GM21515 (cell line): ENCODE results near the gene PRSS36.
"Not testable (repeated sequence)": the region's sequence is repeated elsewhere in the genome, so short reads cannot be mapped to it uniquely, and the experiment has no call there.

Experiments used
- ATAC-seq: cut with Tn5 transposase; IDR thresholded peaks from one replicate; pipeline ENCODE4 v1.9.1; 2021; ENCODE audit not compliant: unreplicated experiment

The PRSS36 gene

DNA sequence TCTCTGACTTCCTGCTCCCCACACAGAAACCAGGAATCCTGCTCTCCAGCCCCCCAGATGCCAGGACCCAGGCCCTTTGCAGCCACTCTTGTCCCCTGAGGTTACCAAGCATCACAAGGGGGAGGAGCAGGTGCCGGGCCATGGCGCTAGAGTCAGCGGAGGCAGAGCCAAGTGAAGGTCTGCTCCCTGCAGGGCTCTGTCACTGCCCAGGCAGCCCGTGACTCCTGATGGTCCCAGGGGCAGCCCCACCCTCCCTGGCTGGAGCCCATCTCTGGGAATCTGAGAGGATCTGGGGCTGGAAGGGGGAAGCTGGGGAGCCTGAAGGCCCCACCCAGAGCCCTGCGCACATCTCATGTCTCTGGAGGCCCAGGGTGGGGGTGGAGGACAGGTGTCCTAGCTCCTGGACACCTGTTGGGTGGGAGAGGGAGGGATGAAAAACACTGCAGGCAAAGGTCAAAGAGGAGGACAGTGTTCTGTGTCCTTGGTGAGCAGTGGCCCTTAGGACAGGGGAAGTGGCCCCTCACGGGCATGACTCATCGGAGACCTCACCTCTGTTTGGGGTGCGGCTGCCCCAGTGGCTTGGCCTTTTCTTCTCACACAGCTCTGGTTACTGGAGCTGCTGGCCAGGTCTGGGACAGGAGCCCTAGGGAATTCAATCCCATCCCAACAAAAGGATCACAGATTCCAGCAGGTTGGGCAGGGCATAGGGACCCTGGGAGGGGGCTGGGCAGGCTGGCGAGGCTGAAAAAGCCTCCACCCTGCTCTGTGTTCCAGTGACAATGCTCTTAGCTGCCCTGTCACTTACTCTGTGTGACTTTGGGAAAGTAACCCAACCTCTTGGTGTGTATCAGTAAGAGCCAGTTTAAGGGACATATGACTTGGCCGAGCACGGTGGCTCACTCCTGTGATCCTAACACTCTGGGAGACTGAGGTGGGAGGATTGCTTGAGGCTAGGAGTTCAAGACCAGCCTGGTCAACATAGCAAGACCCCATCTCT, at the start of gene PRSS36:
Gene PRSS36 (minus strand): TSS at position 173 of the 997 bp plus-strand sequence. CDS start 31 bp downstream, at position 142.
- no peak for ATAC-seq

DNA sequence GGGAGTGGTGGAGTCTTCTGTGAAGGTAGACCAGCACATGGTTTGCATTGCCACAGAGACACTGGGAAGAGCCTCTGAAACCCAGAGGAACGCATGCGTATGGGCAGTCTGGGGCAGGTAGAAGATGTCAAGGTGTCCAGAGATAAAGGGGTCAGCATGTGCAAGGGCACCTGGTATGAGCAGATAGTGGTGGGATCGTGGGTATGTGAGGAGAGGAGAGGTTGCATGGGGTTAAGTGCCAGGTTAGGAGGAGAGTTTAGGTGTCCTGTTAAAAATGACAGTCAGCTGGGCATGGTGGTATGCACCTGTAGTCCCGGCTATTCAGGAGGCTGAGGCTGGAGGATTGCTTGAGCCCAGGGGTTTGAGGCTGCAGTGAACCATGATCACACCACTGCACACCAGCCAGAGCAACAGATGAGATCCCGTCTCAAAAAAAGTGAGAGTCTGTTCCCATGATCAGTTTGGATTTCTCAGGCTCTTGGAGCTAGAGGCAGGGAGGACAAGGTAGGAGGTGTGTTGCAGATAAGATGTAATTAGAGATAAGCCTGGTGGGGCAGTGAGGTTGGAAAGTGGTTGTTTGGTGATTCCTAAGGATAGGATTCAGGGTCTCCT, 49.7 kb upstream of the PRSS36 start:
- ATAC-seq: no peak

DNA sequence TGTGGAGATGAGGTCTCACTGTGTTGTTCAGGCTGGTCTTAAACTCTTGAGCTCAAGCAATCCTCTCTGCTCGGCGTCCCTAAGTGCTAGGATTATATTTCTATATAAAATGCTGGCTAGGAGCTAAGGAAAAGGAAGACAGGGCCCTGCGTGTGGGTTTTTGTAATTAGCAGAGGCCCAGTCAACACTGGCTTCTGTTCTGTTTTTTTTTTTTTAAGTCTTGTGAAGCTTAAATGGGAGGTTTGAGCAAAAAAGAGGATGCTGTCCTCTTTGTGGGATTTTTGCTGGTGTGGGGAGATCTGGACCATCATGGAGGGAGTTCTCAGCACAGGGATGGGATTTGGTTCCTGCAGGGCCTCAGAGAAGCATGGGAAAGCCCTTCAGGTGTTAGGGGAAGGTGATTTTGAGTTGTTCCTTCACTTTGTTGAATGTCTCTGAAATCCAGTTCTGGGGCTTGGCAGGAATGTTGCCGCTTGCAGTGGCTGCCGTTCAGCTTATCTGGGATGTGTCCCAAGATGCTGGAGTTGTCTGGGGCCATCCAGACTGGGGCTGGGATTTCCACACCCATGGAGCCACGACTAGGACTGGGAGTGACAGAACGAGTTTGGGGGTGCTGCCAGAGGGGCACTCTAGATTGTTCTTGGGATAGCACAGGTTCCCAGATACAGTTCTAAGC, 48.5 kb upstream of the PRSS36 start:
- no peak for ATAC-seq

DNA sequence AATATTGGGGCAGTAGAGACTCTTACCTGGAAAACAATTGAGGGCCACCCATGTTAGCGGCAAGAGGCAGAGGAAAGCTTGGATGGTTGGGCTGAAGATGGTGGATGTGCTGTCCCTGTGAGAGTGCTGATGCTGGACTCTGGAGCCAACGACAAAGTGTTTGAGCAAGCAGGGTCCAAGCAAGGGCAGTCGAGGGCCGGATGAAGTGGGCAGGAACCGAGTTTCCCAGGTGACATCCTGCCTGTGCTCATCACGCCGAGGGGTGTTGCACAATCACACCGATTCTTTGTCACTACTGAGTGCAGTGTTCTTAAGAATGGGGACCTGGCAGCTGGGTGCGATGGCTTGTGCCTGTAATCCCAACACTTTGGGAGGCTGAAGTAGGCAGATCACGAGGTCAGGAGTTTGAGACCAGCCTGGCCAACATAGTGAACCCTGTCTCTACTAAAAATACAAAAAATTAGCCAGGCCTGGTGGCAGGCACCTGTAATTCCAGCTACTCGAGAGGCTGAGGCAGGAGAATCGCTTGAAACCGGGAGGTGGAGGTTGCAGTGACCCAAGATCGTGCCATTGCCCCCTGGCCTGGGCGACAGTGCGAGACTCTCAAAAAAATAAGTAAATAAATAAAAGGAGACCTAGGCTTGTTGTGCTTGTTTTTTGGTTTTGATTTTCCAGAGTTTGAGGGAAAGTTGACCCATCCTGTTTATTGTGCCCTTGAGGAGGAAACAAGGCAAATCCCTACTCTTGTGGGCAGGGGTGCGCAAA, 46.6 kb upstream of the PRSS36 start:
- ATAC-seq: no peak

DNA sequence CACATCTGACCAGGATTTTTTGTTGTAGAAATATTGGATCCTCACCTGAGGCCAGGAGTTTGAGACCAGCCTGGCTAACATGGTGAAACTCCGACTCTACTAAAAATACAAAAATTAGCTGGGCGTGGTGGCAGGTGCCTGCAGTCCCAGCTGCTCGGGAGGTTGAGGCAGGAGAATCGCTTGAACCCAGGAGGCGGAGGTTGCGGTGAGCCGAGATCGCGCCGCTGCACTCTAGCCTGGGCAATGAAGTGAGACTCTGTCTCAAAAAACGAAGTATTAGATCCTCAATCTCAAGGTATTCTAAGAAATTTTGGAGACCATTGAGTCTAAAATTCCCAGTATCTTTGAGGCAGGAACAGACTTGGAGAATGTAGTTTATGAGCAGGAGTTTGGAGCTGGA, 46.0 kb upstream of the PRSS36 start:
- not testable (repeated sequence) for ATAC-seq

DNA sequence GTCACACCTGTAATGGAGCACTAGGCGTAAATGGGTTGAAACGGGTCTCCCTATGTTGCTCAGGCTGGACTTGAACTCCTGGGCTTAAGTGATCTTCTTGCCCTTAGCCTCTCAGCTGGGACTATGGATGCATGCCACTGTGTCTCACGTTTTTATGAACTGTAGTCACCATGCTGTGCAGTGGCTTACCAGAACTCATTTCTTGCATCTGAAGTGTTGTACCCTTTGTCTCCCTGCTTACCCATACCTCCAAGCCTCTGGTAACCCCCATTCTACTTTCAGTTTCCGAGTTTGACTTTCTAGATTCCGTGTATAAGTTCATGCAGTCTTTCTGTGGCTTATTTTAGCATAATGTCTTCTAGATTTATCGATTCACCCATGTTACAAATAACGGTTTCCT, 45.0 kb upstream of the PRSS36 start:
- ATAC-seq: no peak

DNA sequence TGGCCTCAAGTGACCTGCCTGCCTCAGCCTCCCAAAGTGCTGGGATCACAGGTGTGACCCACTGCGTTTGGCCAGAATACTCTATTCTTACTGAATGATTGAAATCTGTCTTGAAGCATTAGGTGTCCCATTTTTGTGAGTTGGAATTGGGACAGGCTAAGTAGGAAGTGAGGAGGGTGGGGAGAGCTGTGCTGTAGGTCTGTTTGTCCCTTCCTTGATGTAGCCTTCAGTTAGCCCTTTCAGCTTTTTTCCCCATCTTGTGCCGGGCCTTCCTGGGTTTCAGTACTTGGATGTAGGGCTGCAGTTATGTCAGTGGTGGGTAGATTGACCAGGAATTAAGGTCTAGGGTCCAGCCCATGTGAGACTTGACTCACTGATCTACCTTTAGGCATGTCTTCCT, 44.0 kb upstream of the PRSS36 start:
- ATAC-seq: no peak

DNA sequence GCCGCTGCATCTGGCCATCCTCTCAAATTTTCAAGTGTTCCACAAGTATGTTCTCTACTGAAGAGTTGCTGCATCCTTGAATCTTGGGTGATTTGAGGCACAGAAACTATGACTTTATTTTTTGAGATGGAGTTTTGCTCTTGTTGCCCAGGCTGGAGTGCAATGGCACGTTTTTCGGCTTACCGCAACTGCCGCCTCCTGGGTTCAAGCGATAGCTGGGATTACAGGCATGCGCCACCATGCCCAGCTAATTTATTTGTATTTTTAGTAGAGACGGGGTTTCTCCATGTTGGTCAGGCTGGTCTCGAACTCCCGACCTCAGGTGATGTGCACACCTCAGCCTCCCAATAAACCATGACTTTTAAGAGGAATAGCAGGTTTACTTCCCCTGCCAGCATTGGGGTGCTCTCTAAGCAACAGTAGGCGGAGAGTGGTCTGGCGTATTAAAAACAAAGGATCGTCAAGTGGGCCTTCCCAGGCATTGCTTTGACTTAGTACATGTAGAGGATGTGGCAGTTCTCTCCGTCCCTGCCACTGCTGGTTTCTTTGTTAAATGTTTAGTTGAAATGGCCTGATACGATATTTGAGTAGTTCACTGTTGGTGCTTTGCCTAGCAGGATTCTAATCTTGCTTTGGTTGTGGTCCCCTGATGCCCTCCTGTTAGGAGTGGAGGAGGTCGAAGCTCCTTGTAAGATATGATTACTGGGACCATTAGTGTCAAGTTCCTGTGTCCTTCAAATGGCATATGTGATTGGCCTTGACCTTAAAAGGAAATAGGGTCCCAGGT, 43.2 kb upstream of the PRSS36 start:
- ATAC-seq: no peak

DNA sequence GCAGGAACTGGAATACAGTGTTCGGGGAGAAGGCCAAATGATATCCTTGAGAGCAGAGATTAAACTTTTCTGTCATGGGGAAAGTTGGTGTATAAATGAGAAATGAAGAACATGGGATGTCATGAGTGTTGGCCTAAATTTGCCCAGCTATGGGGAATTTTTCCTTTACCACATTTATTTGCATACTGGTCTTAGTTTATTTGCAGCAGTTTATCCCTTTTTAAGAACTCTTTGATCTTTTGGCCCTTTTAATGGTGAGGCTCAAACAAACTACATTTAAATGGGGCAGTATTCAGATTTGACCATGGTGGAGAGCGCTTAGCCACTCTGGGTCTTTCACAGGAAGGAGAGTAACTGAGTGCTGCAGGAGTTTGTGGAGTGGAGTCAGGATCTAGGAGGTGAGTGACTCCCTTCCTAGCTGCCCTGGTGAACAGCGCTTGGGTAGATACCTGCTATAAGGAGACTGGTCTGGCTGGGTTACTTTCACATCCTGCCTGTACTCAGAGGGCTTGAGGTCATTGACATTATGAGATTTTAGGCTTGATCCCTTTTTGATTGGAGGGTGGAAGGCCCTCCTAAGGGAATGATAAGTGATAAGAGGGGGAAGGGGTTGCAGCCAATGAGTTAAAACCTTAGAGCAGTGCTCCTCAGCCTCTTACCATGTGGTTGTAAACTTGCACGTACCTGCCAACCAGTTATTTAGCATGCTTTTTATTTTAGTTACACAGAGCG, 42.0 kb upstream of the PRSS36 start:
- ATAC-seq: no peak

DNA sequence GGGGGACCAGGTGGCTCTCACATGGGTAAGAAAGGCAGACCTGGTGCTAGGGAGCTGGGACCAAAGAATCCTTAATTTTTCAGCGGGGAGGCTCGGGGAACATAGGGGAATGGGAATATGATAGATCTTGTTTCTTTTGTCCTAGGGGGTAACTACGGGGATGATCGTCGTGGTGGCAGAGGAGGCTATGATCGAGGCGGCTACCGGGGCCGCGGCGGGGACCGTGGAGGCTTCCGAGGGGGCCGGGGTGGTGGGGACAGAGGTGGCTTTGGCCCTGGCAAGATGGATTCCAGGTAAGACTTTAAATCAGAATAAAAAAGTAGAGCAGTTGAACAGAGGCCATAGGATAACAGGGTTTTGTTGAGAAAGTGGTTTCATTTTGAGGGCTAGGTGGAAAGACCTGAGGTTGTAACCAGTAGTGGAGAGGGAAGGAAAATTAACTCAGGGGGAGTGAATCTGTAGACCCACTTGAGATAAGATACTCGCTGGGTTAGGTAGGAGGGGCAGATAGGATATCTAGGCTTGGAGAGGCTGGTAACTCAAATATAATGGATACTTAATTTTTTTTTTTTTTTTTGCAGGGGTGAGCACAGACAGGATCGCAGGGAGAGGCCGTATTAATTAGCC, 41.1 kb upstream of the PRSS36 start:
- ATAC-seq: no peak

DNA sequence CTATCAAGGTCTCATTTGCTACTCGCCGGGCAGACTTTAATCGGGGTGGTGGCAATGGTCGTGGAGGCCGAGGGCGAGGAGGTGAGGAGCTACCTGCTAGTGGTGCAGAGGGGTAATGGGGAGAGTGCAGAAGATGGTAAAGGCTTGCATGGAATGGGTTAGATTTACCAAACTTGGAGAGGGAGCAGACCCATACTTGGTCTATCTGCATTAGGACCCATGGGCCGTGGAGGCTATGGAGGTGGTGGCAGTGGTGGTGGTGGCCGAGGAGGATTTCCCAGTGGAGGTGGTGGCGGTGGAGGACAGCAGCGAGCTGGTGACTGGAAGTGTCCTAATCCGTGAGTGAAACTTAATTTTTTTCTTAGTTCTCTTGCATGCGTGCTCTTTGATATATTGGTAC, 40.2 kb upstream of the PRSS36 start:
- no peak for ATAC-seq

DNA sequence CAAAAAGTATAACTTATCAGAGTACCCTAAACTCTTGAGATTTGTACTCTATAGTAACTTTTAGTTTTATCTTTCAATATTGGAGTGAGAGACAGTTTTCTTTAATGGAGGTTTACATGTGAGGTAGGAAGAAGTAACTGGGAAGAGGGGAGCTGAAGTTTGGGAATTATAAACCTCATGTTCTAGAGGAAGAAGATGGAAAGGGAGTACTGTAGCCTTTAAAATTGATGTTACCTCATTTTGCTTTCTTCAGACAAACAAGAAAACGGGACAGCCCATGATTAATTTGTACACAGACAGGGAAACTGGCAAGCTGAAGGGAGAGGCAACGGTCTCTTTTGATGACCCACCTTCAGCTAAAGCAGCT, 39.5 kb upstream of the PRSS36 start:
- no peak for ATAC-seq

DNA sequence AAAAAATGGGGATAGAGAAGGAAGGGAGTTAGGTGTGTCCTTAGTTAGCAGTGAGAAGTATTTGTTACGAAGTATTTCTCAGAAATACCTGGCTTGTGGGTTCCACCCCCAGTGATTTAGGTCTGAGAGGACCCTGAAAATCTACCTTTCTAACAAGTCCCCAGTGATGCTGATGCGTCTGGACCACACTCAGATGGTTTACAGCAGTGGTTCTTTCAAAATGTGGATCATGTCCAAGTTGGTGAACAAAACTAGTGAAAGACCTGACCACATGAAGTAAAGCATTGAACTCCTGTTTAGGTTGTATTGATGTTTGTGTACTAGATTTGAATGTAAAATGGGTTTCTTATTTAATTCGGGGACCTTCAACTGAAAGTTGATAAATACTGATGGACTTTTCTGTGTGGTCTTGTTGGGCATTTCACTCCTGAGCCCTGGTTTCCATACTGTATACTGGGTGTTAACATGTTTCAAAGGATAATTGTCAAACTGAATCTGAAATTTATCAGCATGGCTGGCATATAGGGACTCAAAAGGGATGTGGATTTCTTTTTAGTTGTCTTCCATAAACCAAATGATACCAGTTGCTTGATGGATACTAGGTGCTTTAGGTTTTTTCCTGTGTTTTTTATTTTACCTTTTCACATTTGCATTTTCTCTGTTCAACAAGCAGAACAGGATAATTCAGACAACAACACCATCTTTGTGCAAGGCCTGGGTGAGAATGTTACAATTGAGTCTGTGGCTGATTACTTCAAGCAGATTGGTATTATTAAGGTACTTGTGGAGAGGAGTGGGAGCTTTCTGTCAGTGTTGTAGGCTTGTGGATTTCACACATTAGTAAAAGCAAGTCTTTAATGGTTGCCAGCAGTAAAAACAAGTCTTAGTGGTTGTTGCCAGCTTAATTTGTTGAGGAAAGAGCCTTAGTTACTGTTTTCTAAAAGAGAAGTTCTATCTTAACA, 38.9 kb upstream of the PRSS36 start:
- ATAC-seq: no peak

DNA sequence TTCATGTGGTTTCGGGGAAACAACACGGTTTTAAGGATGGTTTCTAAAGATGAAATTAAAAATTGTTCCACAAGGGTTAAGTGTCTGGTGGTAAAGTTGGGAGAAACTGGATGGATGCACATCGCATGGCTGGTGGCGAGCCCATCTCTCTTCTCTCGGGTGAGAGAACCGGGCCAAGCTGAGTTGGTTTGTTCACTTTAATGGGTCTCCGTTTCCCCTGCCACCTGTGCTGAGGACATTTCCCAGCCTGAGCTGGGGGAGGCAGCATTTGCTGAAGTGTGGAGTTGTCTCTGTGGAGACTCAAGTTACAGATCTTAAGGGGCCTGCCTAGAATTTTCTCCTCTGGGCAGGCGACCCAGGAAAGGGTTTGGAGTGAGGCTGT, 37.9 kb upstream of the PRSS36 start:
- no peak for ATAC-seq

DNA sequence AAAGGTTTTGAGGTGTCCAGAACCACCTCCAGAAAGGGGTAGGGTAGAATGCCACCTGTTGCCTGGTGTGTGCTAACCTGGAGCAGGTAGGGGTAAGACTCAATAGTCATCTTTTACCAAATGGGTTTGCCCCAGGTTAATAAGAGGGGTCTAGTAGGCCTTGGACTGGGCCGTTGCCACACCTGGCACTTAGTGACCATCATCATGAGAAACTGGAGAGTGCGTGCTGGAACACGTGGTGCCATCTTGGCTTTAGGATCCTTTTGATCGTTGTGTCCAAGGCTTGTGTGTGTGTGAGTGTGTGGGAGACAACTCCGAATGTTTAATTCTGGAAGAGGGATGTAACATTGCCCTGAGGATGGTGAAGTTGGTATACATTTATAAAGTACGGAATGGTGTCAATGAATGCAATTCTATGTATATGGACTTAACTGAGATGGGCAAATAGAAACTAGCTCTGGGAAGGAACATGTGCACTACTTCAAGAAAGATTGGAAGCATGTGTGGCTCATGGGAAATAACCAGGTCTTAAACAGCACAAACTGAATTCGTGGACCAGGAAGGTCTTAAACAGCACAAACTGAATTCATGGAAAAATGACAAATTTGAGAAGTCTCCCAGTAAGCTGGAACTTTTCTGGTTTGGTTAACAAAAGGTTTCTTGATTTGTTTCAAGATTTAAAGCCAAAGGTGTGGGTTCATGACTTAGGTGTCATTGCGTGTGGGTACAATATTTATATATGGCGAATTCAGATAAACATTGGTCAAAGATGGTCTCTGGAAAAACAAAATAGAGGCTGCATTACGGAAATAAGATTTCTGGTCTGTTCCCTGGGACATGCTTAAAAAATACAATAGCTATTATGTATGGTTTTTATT, 37.3 kb upstream of the PRSS36 start:
- no peak for ATAC-seq

DNA sequence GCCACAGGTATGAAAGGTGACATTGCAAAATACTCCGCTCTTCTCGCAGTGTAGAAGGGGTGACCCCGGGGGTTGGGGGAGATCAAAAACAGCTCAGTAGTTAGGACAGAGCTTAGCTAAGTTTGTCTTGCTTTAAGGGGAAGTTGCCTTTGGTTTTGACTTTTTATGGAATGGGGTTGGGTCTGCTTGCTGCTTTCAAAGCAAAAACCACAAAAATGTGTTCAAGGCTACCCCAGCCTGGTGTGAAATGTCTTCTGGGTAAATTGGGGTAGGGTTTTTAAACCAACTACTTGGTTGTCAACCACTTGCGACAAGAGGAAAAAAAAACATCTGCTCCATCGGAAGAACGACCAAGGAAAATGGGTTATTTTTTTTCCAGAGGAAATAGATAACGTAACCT, 36.3 kb upstream of the PRSS36 start:
- ATAC-seq: no peak

DNA sequence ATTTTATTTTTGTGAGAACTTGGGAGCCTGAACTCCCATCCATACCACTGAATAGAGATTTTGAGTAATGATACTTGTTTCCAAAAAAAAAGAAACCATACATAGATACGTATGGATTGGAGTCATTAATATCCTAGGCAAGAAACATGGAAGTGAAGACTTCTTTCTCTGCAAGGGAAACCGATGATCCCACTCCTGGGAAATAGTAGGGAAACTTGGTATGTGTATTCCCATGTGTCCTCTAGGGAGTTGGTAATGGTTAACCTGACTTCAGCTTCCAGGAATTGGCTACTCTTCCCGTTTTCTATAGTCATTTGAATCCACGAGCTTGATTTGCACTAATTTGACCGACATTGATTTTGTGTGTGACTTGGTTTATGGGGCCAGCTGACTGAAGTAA, 35.5 kb upstream of the PRSS36 start:
- ATAC-seq: no peak
